A549 (cell line): ENCODE results near the gene GCNT2. TPM values are rescaled to one million over a fixed set of nuclear protein-coding genes. Genes with fewer than 3 reads are reported as not detected.
"Not testable (repeated sequence)": the region's sequence is repeated elsewhere in the genome, so short reads cannot be mapped to it uniquely, and the experiment has no call there.

Source experiments
- ATAC-seq, 2 experiments: fragments of 200-7000 bp in 1 of 2; fragments of >200 bp in 1 of 2; cut with Nextera tagmentation in 1 of 2; cut with Tn5 transposase in 1 of 2; 3 replicates each; pipeline versions ENCODE4 v1.8.0 to v1.9.1; 2018 to 2020; ENCODE audit warnings: mild to moderate bottlenecking in 1 of 2, moderate library complexity in 1 of 2
- CTCF ChIA-PET: fragments of 300-600 bp; sonication (Branson Sonifier 250); formaldehyde crosslinking; extraction: SDS; loops from one replicate; lab custom pipeline; 2021; ENCODE audit warnings: antibody characterized with exemption, inconsistent platforms; lab: Yijun Ruan, JAX
- POLR2A ChIA-PET: fragments of 350-600 bp; formaldehyde crosslinking; extraction: SDS; loops from one replicate; lab custom pipeline; 2021; ENCODE audit warnings: antibody characterized with exemption, inconsistent platforms; lab: Yijun Ruan, JAX
- DNase-seq, 2 experiments: peaks; one replicate each; pipeline versions ENCODE4 v3.0.0 to v3.0.0-alpha.2; 2011 to 2016; ENCODE audit warnings: low read depth in 1 of 2, low spot score in 1 of 2
- FAIRE-seq: peaks from 2 replicates; lab custom pipeline; 2011; peaks lifted over from hg19 to GRCh38; lab: Jason Lieb, UNC
- H3K27ac ChIP-seq, 2 experiments: fragments of >200 bp; sonication (Bioruptor Twin); formaldehyde crosslinking; 3 replicates each; pipeline ENCODE4 v1.5.1; 2016 to 2017
- H3K4me1 ChIP-seq: fragments of >200 bp; sonication (Bioruptor Twin); formaldehyde crosslinking; 3 replicates; pipeline ENCODE4 v1.6.1; 2016
- H3K4me2 ChIP-seq: fragments of >200 bp; sonication (Bioruptor Twin); formaldehyde crosslinking; 3 replicates; pipeline ENCODE4 v1.6.1; 2016
- H3K4me3 ChIP-seq: fragments of >200 bp; sonication (Bioruptor Twin); formaldehyde crosslinking; 3 replicates; pipeline ENCODE4 v1.5.1; 2016
- H3K9me3 ChIP-seq: fragments of >200 bp; sonication (Bioruptor Twin); formaldehyde crosslinking; 3 replicates; pipeline ENCODE4 v1.6.1; 2016
- ATOH8 ChIP-seq: fragments of 250-450 bp; sonication (Bioruptor Pico); IDR thresholded peaks from 2 replicates; pipeline ENCODE4 v1.5.0; 2020; ENCODE audit warnings: low read depth, mild to moderate bottlenecking, moderate library complexity
- CBX2 ChIP-seq: fragments of 200-600 bp; sonication (generic); IDR thresholded peaks from 2 replicates; pipeline ENCODE4 v1.6.1; 2016; ENCODE audit warnings: low read depth, mild to moderate bottlenecking, borderline replicate concordance
- CHD4 ChIP-seq: fragments of 200-600 bp; sonication (generic); IDR thresholded peaks from 2 replicates; pipeline ENCODE4 v1.6.1; 2016; ENCODE audit warnings: antibody characterized with exemption, mild to moderate bottlenecking, borderline replicate concordance
- E2F6 ChIP-seq: IDR thresholded peaks from 2 replicates; pipeline ENCODE4 v1.6.1; 2012; ENCODE audit warnings: low read depth, borderline replicate concordance
- EHMT2 ChIP-seq: fragments of 200-600 bp; sonication (generic); IDR thresholded peaks from 2 replicates; pipeline ENCODE4 v1.6.1; 2016; ENCODE audit warnings: antibody characterized with exemption, low read depth, mild to moderate bottlenecking, moderate library complexity
- ESRRA ChIP-seq: fragments of 150-350 bp; IDR thresholded peaks from 2 replicates; pipeline ENCODE4 v1.6.1; 2014; ENCODE audit warnings: mild to moderate bottlenecking, low read length, borderline replicate concordance
- FOSB ChIP-seq: fragments of 250-450 bp; sonication (Bioruptor Pico); IDR thresholded peaks from 2 replicates; pipeline ENCODE4 v1.5.0; 2020; ENCODE audit warnings: mild to moderate bottlenecking, moderate library complexity
- JUNB ChIP-seq: fragments of >200 bp; sonication (Bioruptor Twin); formaldehyde crosslinking; IDR thresholded peaks from 2 replicates; pipeline ENCODE4 v1.6.1; 2016
- KDM1A ChIP-seq: fragments of 200-600 bp; sonication (generic); IDR thresholded peaks from 2 replicates; pipeline ENCODE4 v1.6.1; 2016; ENCODE audit warnings: low read depth, mild to moderate bottlenecking
- MAFK ChIP-seq: fragments of 450-650 bp; IDR thresholded peaks from 2 replicates; pipeline ENCODE4 v1.6.1; 2014; ENCODE audit not compliant: partially characterized antibody
- NR3C1 ChIP-seq: fragments of >200 bp; sonication (Bioruptor Twin); formaldehyde crosslinking; IDR thresholded peaks from 3 replicates; pipeline ENCODE4 v1.6.1; 2017
- RAD21 ChIP-seq, 2 experiments: fragments of >200 bp in 1 of 2; sonication (Bioruptor Twin) in 1 of 2; formaldehyde crosslinking in 1 of 2; IDR thresholded peaks in 1 of 2; conservative IDR thresholded peaks in 1 of 2; 2 replicates in 1 of 2; 3 replicates in 1 of 2; pipeline ENCODE4 v1.6.1; 2012 to 2018; ENCODE audit warnings: inconsistent platforms in 1 of 2
- RARB ChIP-seq: fragments of 250-450 bp; sonication (Bioruptor Pico); IDR thresholded peaks from 2 replicates; pipeline ENCODE4 v1.8.0; 2021; ENCODE audit warnings: mild to moderate bottlenecking, moderate library complexity
- TFCP2L1 ChIP-seq: fragments of 250-450 bp; sonication (Bioruptor Pico); IDR thresholded peaks from 2 replicates; pipeline ENCODE4 v1.5.0; 2021; ENCODE audit warnings: mild to moderate bottlenecking
- TP53 ChIP-seq: fragments of 250-450 bp; sonication (Bioruptor Pico); IDR thresholded peaks from 2 replicates; pipeline ENCODE4 v1.5.0; 2021; ENCODE audit warnings: mild to moderate bottlenecking, moderate library complexity
- ZFP36 ChIP-seq: fragments of 450-650 bp; IDR thresholded peaks from 2 replicates; pipeline ENCODE4 v1.6.1; 2014; ENCODE audit warnings: borderline replicate concordance; ENCODE audit not compliant: partially characterized antibody
- ZSCAN20 ChIP-seq: fragments of 250-450 bp; sonication (Bioruptor Pico); IDR thresholded peaks from 2 replicates; pipeline ENCODE4 v1.8.0; 2022; ENCODE audit warnings: mild to moderate bottlenecking, moderate library complexity
- WGBS: methylation state at CpG from one replicate; pipeline ENCODE4 v1.1.6; 2017; ENCODE audit errors: missing lambda C conversion rate; 5-methylcytosine and 5-hydroxymethylcytosine counted together
- polyA plus RNA-seq, 4 experiments: library from polyadenylated mRNA; depleted of rRNA in 3 of 4; stranded (reverse); fragments of >200 nt; fragmentation: RNase III in 1 of 4; extraction: RNeasy Plus Mini Kit Qiagen cat#74134 plus additional on column Dnase treatment in 1 of 4; gene quantifications; 2 replicates in 3 of 4; 3 replicates in 1 of 4; pipeline ENCODE4 v1.2.3, GENCODE V29; 2011 to 2017
- TF ChIP-seq, protein P1 (sequence below): fragments of 150-350 bp; IDR thresholded peaks from 2 replicates; pipeline ENCODE4 v1.6.1; 2014; ENCODE audit warnings: low read depth, mild to moderate bottlenecking, low read length
- TF ChIP-seq, protein P2 (sequence below): IDR thresholded peaks from 2 replicates; pipeline ENCODE4 v1.6.1; 2012

GCNT2 gene
- polyA plus RNA-seq, 2 of the 4 experiments (the other 2 are of a cell fraction), result 19.4 to 24.3 TPM

DNA sequence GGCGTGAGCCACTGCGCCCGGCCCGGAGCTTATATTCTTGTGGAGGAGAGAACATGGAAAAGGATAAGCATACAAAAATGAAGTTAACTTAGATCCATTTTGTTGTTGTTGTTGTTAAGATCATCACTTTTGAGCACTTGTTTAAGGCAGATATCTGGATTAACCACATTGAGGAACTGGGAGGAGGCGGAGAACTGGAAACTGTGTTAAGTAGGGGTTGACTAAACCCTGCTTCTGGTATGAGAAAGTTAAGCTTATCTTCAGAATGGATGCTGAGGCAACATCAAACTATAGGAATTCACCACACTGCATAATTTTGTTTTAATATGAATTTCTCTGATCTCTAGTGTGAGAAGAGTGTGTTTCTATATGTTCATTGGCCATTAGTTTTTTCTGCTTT lies 57.6 kb downstream of the GCNT2 start (continued):
- no peak for TF ChIP-seq CHD4
- TF ChIP-seq E2F6, result no peak

GRCh38 chr6:10579803-10580202 lies 58.7 kb downstream of the GCNT2 start:
- Histone ChIP-seq H3K27ac (no peak overlapping the region), H3K9me3 (no peaks in the 10 kb centered on the region)
- DNase-seq, result no peak
- no peak for TF ChIP-seq TP53 (CRISPR knock-in tag)
- no peak for TF ChIP-seq RAD21 (conservative IDR thresholded peaks at IDR 0.05 in 1 of 2, IDR thresholded peaks at IDR 0.05 in 1 of 2)
- TF ChIP-seq, protein P1, sequence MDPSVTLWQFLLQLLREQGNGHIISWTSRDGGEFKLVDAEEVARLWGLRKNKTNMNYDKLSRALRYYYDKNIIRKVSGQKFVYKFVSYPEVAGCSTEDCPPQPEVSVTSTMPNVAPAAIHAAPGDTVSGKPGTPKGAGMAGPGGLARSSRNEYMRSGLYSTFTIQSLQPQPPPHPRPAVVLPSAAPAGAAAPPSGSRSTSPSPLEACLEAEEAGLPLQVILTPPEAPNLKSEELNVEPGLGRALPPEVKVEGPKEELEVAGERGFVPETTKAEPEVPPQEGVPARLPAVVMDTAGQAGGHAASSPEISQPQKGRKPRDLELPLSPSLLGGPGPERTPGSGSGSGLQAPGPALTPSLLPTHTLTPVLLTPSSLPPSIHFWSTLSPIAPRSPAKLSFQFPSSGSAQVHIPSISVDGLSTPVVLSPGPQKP, result no peak
- no peak for TF ChIP-seq EHMT2
- TF ChIP-seq ZSCAN20 (CRISPR knock-in tag), result no peak
- no peak for TF ChIP-seq RARB (CRISPR knock-in tag)
- TF ChIP-seq KDM1A, result no peak
- no peak for TF ChIP-seq NR3C1
- TF ChIP-seq E2F6, result no peak
- TF ChIP-seq ESRRA, result no peak
- no peak for TF ChIP-seq JUNB
- TF ChIP-seq MAFK, result no peak
- TF ChIP-seq, protein P2, sequence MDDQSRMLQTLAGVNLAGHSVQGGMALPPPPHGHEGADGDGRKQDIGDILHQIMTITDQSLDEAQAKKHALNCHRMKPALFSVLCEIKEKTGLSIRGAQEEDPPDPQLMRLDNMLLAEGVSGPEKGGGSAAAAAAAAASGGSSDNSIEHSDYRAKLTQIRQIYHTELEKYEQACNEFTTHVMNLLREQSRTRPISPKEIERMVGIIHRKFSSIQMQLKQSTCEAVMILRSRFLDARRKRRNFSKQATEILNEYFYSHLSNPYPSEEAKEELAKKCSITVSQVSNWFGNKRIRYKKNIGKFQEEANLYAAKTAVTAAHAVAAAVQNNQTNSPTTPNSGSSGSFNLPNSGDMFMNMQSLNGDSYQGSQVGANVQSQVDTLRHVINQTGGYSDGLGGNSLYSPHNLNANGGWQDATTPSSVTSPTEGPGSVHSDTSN, result no peak
- TF ChIP-seq TFCP2L1 (CRISPR knock-in tag), result no peak
- TF ChIP-seq CBX2, result no peak
- no peak for TF ChIP-seq FOSB (CRISPR knock-in tag)
- TF ChIP-seq, all 56 proteins: peak for 0
- FAIRE-seq, result no peak
- no peaks in the 10 kb centered on the region for H3K4me1 ChIP-seq
- 90% methylated on average over 4 of the region's 4 CpGs for WGBS
- ChIA-PET CTCF (interaction anchor here (0.6 kb wide), 1 partner anchor 70 kb away, joined by 3 read pairs; no protein-coding TSS in a partner anchor), POLR2A (no interaction called here)
- no peak for ATAC-seq
- H3K4me2 ChIP-seq, result no peak overlapping the region
- H3K4me3 ChIP-seq, result no peak overlapping the region

- FAIRE-seq, result no peak
- CTCF ChIA-PET, result no interaction called here
Measured at GRCh38 chr6:10580570-10580969, 59.4 kb downstream of the GCNT2 start.

DNA sequence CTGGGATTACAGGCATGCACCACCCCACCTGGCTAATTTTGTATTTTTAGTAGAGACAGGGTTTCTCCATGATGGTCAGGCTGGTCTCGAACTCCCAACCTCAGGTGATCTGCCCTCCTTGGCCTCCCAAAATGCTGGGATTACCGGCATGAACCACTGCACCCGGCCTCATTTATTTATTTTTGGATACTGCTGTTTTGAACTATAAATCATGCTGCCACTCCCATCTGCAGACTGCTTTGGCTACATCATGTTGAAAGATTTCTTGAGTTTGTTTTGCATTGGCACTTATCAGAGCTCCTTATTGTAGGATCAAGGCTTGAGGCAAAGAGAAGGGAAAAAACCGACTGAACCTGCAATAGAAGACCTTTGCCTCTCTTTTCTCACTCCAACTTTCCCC lies 60.3 kb downstream of the GCNT2 start:
- H3K27ac ChIP-seq, H3K4me2 ChIP-seq, ATAC-seq, FAIRE-seq, H3K4me1 ChIP-seq, H3K9me3 ChIP-seq, H3K4me3 ChIP-seq, POLR2A ChIA-PET, DNase-seq, CTCF ChIA-PET: not testable (repeated sequence)
- WGBS, result 60% methylated on average over 4 of the region's 4 CpGs

More at GRCh38 chr6:10580570-10580969, 59.4 kb downstream of the GCNT2 start:
- POLR2A ChIA-PET, result no interaction called here
- H3K4me2 ChIP-seq, result no peak overlapping the region
- TF ChIP-seq ATOH8 (CRISPR knock-in tag), result no peak
- TF ChIP-seq ZFP36, result no peak
- no peaks in the 10 kb centered on the region for H3K9me3 ChIP-seq
- no peak overlapping the region for H3K27ac ChIP-seq
- 92% methylated on average over 7 of the region's 7 CpGs for WGBS
- no peak for DNase-seq
- no peak overlapping the region for H3K4me3 ChIP-seq
- ATAC-seq, result no peak
- no peaks in the 10 kb centered on the region for H3K4me1 ChIP-seq
